NCI-H2081 (cell line): ENCODE results near the gene CCDC74B.
"Not testable (repeated sequence)": the region's sequence is repeated elsewhere in the genome, so short reads cannot be mapped to it uniquely, and the experiment has no call there.

ENCODE experiments used
- DNase-seq, 2 experiments: peaks; one replicate each; lab custom pipeline; 2025; lab: John Stamatoyannopoulos, UW

CCDC74B gene

GRCh38 chr2:130102597-130103363, 42.1 kb downstream of the CCDC74B start:
- DNase-seq: not testable (repeated sequence)
